H9 (cell line): ENCODE results near the gene KHSRP. TPM values are rescaled to one million over a fixed set of nuclear protein-coding genes. Genes with fewer than 3 reads are reported as not detected.

Experiments
- DNase-seq: peaks from one replicate; pipeline ENCODE4 v3.0.0-alpha.2; 2017
- H2AFZ ChIP-seq: one replicate; pipeline ENCODE4 v1.6.1; 2013; ENCODE audit warnings: mild to moderate bottlenecking, low read length, control low read depth, moderate library complexity
- H2AK5ac ChIP-seq: 2 replicates; pipeline ENCODE4 v1.6.1; 2013; ENCODE audit warnings: low read length, control low read depth, mixed read lengths; ENCODE audit not compliant: insufficient read length
- H2BK120ac ChIP-seq: one replicate; pipeline ENCODE4 v1.6.1; 2013; ENCODE audit warnings: low read depth, mild to moderate bottlenecking, low read length, control low read depth, inconsistent platforms; ENCODE audit not compliant: poor library complexity, severe bottlenecking
- H2BK12ac ChIP-seq: 2 replicates; pipeline ENCODE4 v1.6.1; 2013; ENCODE audit warnings: low read length, control low read depth, mixed read lengths, low read depth; ENCODE audit not compliant: insufficient read length
- H2BK15ac ChIP-seq: 2 replicates; pipeline ENCODE4 v1.6.1; 2013; ENCODE audit warnings: low read depth, low read length, control low read depth
- H2BK20ac ChIP-seq: one replicate; pipeline ENCODE4 v1.6.1; 2013; ENCODE audit warnings: low read depth, mild to moderate bottlenecking, low read length, control low read depth, inconsistent platforms; ENCODE audit not compliant: poor library complexity, severe bottlenecking
- H2BK5ac ChIP-seq: 2 replicates; pipeline ENCODE4 v1.6.1; 2013; ENCODE audit warnings: low read length, control low read depth, mixed read lengths; ENCODE audit not compliant: insufficient read length
- H3K14ac ChIP-seq: 2 replicates; pipeline ENCODE4 v1.6.1; 2013; ENCODE audit warnings: low read length, control low read depth; ENCODE audit not compliant: insufficient read depth
- H3K18ac ChIP-seq: 2 replicates; pipeline ENCODE4 v1.6.1; 2013; ENCODE audit warnings: low read depth, mild to moderate bottlenecking, mixed read lengths, low read length, control low read depth; ENCODE audit not compliant: insufficient read length
- H3K23ac ChIP-seq: 2 replicates; pipeline ENCODE4 v1.6.1; 2013; ENCODE audit warnings: low read length, control low read depth, mixed read lengths, low read depth; ENCODE audit not compliant: insufficient read length
- H3K23me2 ChIP-seq: 2 replicates; pipeline ENCODE4 v1.6.1; 2013; ENCODE audit warnings: low read depth, mild to moderate bottlenecking, mixed read lengths, low read length, control low read depth; ENCODE audit not compliant: insufficient read length, poor library complexity, severe bottlenecking
- H3K27ac ChIP-seq: 2 replicates; pipeline ENCODE4 v1.5.1; 2013; ENCODE audit warnings: low read length, control low read depth, mixed read lengths, low read depth; ENCODE audit not compliant: insufficient read length
- H3K27me3 ChIP-seq: 2 replicates; pipeline ENCODE4 v1.6.1; 2013; ENCODE audit warnings: low read length, control low read depth, inconsistent platforms; ENCODE audit not compliant: insufficient read depth
- H3K4ac ChIP-seq: 2 replicates; pipeline ENCODE4 v1.6.1; 2013; ENCODE audit warnings: low read depth, mild to moderate bottlenecking, control low read depth, inconsistent platforms, low read length, moderate library complexity
- H3K4me1 ChIP-seq: 2 replicates; pipeline ENCODE4 v1.6.1; 2013; ENCODE audit warnings: low read length, control low read depth, inconsistent platforms; ENCODE audit not compliant: insufficient read depth
- H3K4me2 ChIP-seq: 2 replicates; pipeline ENCODE4 v1.6.1; 2013; ENCODE audit warnings: low read length, control low read depth, mixed read lengths; ENCODE audit not compliant: insufficient read length, insufficient read depth
- H3K56ac ChIP-seq: 2 replicates; pipeline ENCODE4 v1.6.1; 2013; ENCODE audit warnings: low read depth, mild to moderate bottlenecking, mixed read lengths, low read length, control low read depth; ENCODE audit not compliant: insufficient read length
- H3K79me1 ChIP-seq: 2 replicates; pipeline ENCODE4 v1.6.1; 2013; ENCODE audit warnings: low read depth, mild to moderate bottlenecking, moderate library complexity, low read length, control low read depth, inconsistent platforms; ENCODE audit not compliant: insufficient read depth, poor library complexity, severe bottlenecking
- H3K79me2 ChIP-seq: 2 replicates; pipeline ENCODE4 v1.6.1; 2013; ENCODE audit warnings: low read length, control low read depth, inconsistent platforms; ENCODE audit not compliant: insufficient read depth
- H3K9ac ChIP-seq: 2 replicates; pipeline ENCODE4 v1.6.1; 2013; ENCODE audit warnings: low read length, control low read depth, mixed read lengths; ENCODE audit not compliant: insufficient read length; ENCODE audit errors: extremely low read depth
- H3K9me3 ChIP-seq: one replicate; pipeline ENCODE4 v1.6.1; 2013; ENCODE audit warnings: low read depth, low read length, inconsistent platforms; ENCODE audit not compliant: control insufficient read depth
- H3T11ph ChIP-seq: one replicate; pipeline ENCODE4 v1.6.1; 2013; ENCODE audit warnings: mild to moderate bottlenecking, low read length, control low read depth, inconsistent platforms
- H4K20me1 ChIP-seq: one replicate; pipeline ENCODE4 v1.6.1; 2013; ENCODE audit not compliant: control insufficient read depth, insufficient read length, insufficient read depth
- H4K5ac ChIP-seq: 2 replicates; pipeline ENCODE4 v1.6.1; 2013; ENCODE audit warnings: low read depth, mild to moderate bottlenecking, mixed read lengths, low read length, control low read depth; ENCODE audit not compliant: insufficient read length
- H4K8ac ChIP-seq: replicated peaks from 2 replicates; pipeline ENCODE4 v1.6.1; 2013; ENCODE audit warnings: low read length, control low read depth, mixed read lengths, low read depth; ENCODE audit not compliant: insufficient read length
- H4K91ac ChIP-seq: 2 replicates; pipeline ENCODE4 v1.6.1; 2013; ENCODE audit warnings: low read depth, mild to moderate bottlenecking, moderate library complexity, mixed read lengths, low read length, control low read depth; ENCODE audit not compliant: insufficient read length
- H3K27ac Mint-ChIP-seq, 3 experiments: 2 replicates in 2 of 3; 3 replicates in 1 of 3; pipeline ENCODE4 v1.8.0; 2020 to 2021; ENCODE audit warnings: mixed read lengths in 3 of 3, mild to moderate bottlenecking in 1 of 3, moderate library complexity in 1 of 3
- H3K27me3 Mint-ChIP-seq: 2 replicates; pipeline ENCODE4 v1.8.0; 2021; ENCODE audit warnings: low read depth, mild to moderate bottlenecking, moderate library complexity, mixed read lengths
- H3K36me3 Mint-ChIP-seq, 3 experiments: 2 replicates in 2 of 3; 3 replicates in 1 of 3; pipeline ENCODE4 v1.8.0; 2020 to 2021; ENCODE audit warnings: low read depth in 3 of 3, mixed read lengths in 3 of 3; ENCODE audit not compliant: insufficient read depth in 1 of 3
- H3K4me1 Mint-ChIP-seq, 2 experiments: 2 replicates each; pipeline ENCODE4 v1.8.0; 2020; ENCODE audit warnings: mixed read lengths in 2 of 2
- H3K4me3 Mint-ChIP-seq, 2 experiments: 2 replicates in 1 of 2; 3 replicates in 1 of 2; pipeline ENCODE4 v1.8.0; 2020 to 2021; ENCODE audit warnings: mild to moderate bottlenecking in 2 of 2, mixed read lengths in 2 of 2, moderate library complexity in 1 of 2
- H3K9me3 Mint-ChIP-seq, 2 experiments: 2 replicates in 1 of 2; 3 replicates in 1 of 2; pipeline ENCODE4 v1.8.0; 2020; ENCODE audit warnings: mild to moderate bottlenecking in 2 of 2, mixed read lengths in 2 of 2, moderate library complexity in 1 of 2
- WGBS: extraction: QIAGEN DNeasy Blood & Tissue Kit; methylation state at CpG from one replicate; pipeline ENCODE4 v1.1.7; 2013; ENCODE audit warnings: missing lambda C conversion rate, low lambda C conversion rate, mixed read lengths; ENCODE audit not compliant: insufficient read length; ENCODE audit errors: extremely low coverage; 5-methylcytosine and 5-hydroxymethylcytosine counted together
- total RNA-seq: library from RNA; stranded (reverse); gene quantifications from 2 replicates; pipeline ENCODE4 v1.2.1, GENCODE V29; 2021
- TF ChIP-seq, protein P1 (sequence below): fragments of 200-600 bp; sonication (generic); conservative IDR thresholded peaks from 3 replicates; pipeline ENCODE4 v1.8.0; 2021; ENCODE audit warnings: antibody characterized with exemption, mild to moderate bottlenecking

KHSRP gene
- total RNA-seq, 1 experiment from 2014 or later: 602 TPM

DNA sequence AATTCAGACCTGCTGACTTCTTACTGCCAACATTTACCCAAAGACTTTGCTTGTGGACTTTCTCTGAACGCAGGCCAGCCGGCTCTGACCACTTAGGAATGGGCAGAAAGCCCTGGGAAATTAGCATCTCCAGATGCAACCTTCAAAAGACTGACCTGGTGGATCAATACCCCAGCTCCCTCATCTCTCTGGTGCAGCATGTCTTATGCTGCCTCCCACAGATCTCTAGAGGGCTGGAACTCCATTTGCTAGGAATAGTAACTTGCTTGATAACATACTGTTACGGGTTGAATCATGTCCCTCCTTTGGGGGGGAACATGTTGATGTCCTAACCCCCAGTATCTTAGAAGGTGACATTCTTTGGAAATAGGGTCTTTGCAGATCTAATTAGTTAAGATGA lies 21.8 kb upstream of the KHSRP start:
- Histone ChIP-seq H4K91ac (no peak overlapping the region), H3K56ac (no peak overlapping the region), H2BK120ac (no peak overlapping the region), H2AK5ac (no peak overlapping the region), H2BK20ac (no peak overlapping the region), H3T11ph (no peak overlapping the region), H4K8ac (no peak overlapping the region), H3K14ac (no peak overlapping the region), H3K4ac (no peak overlapping the region), H3K9ac (no peak overlapping the region), H4K5ac (no peak overlapping the region), H3K9me3 (no peaks in the 10 kb centered on the region), H2AFZ (no peak overlapping the region), H2BK15ac (no peak overlapping the region), H4K20me1 (peaks cover 2% of the 10 kb centered on the region), H2BK5ac (no peak overlapping the region), H3K79me1 (no peaks in the 10 kb centered on the region), H3K4me1 (no peaks in the 10 kb centered on the region), H3K18ac (no peak overlapping the region), H3K27me3 (no peaks in the 10 kb centered on the region), H3K4me2 (no peak overlapping the region), H3K23ac (no peak overlapping the region), H3K27ac (no peak overlapping the region), H2BK12ac (no peak overlapping the region), H3K23me2 (no peaks in the 10 kb centered on the region), H3K79me2 (no peaks in the 10 kb centered on the region)
- no peak overlapping the region for H3K27ac Mint-ChIP-seq
- TF ChIP-seq, protein P1, sequence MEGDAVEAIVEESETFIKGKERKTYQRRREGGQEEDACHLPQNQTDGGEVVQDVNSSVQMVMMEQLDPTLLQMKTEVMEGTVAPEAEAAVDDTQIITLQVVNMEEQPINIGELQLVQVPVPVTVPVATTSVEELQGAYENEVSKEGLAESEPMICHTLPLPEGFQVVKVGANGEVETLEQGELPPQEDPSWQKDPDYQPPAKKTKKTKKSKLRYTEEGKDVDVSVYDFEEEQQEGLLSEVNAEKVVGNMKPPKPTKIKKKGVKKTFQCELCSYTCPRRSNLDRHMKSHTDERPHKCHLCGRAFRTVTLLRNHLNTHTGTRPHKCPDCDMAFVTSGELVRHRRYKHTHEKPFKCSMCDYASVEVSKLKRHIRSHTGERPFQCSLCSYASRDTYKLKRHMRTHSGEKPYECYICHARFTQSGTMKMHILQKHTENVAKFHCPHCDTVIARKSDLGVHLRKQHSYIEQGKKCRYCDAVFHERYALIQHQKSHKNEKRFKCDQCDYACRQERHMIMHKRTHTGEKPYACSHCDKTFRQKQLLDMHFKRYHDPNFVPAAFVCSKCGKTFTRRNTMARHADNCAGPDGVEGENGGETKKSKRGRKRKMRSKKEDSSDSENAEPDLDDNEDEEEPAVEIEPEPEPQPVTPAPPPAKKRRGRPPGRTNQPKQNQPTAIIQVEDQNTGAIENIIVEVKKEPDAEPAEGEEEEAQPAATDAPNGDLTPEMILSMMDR: no peak
- no peaks in the 10 kb centered on the region for H3K4me1 Mint-ChIP-seq
- no CpG with 5 or more reads among the region's 3 CpGs for WGBS
- H3K27me3 Mint-ChIP-seq: no peaks in the 10 kb centered on the region
- H3K36me3 Mint-ChIP-seq: peaks cover 8 to 25% (median 19%) of the 10 kb centered on the region in 3 experiments; a peak in 6 of 7 replicates
- DNase-seq: no peak
- H3K9me3 Mint-ChIP-seq: no peaks in the 10 kb centered on the region; a peak in 1 of 5 replicates
- H3K4me3 Mint-ChIP-seq: no peak overlapping the region
